ENCODE measurements around the gene BBS1.

DNA sequence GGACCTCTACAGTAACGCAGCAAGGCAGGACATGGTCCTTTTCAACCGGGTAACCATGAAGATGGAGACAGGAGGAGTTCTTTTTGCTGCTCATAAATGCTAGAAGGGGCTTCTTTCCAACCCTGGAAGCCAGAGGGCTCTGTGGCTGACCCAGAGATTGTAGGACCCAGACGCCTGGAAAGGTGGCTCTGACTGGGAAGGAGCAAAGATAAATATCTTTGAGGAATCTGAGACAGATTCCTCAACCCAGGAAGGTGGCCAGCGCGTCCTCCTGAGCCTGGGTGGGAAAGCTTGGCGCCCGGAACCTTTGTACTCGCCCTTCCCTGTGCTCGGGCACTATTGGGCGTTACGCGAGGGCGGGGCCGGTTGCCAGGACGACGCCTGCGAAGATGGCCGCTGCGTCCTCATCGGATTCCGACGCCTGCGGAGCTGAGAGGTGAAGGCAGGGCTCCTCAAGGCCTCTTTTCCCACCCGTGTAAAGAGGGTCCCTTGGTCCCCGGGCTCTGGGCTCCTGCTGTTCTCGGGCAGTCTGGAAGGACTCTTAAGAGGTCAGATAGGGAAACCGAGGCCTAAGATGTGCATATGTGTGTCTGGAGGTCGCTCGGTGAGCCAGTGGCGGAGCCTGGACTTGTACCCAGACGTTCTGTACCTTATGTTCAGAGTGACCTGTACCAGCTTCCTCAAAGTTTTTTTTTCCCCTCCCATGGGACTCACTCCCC, at the start of gene BBS1:
- TF ChIP-seq, protein P1, sequence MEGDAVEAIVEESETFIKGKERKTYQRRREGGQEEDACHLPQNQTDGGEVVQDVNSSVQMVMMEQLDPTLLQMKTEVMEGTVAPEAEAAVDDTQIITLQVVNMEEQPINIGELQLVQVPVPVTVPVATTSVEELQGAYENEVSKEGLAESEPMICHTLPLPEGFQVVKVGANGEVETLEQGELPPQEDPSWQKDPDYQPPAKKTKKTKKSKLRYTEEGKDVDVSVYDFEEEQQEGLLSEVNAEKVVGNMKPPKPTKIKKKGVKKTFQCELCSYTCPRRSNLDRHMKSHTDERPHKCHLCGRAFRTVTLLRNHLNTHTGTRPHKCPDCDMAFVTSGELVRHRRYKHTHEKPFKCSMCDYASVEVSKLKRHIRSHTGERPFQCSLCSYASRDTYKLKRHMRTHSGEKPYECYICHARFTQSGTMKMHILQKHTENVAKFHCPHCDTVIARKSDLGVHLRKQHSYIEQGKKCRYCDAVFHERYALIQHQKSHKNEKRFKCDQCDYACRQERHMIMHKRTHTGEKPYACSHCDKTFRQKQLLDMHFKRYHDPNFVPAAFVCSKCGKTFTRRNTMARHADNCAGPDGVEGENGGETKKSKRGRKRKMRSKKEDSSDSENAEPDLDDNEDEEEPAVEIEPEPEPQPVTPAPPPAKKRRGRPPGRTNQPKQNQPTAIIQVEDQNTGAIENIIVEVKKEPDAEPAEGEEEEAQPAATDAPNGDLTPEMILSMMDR (conservative IDR thresholded peaks at IDR 0.05; ENCODE audit: low read length): no peak
- no peak for TF ChIP-seq EZH2phosphoT487 (IDR thresholded peaks at IDR 0.05; ENCODE audit: borderline replicate concordance, low read depth, low read length)
